Neuronal stem cell (in vitro differentiated cells): Measurements from ENCODE around the gene CRTC2.

ENCODE experiments used
- DNase-seq: peaks from one replicate; pipeline ENCODE4 v3.0.0-alpha.2; 2013; ENCODE audit warnings: low spot score
- H2AFZ ChIP-seq: one replicate; pipeline ENCODE4 v1.6.1; 2013; ENCODE audit warnings: mild to moderate bottlenecking, low read length, inconsistent platforms
- H2AK5ac ChIP-seq: 2 replicates; pipeline ENCODE4 v1.6.1; 2013; ENCODE audit warnings: low read depth, mild to moderate bottlenecking, inconsistent platforms, low read length, moderate library complexity, mixed read lengths
- H2BK120ac ChIP-seq: 2 replicates; pipeline ENCODE4 v1.6.1; 2013; ENCODE audit warnings: low read depth, mild to moderate bottlenecking, inconsistent platforms, low read length, moderate library complexity, mixed read lengths
- H2BK12ac ChIP-seq: one replicate; pipeline ENCODE4 v1.6.1; 2013; ENCODE audit warnings: low read length, inconsistent platforms
- H2BK15ac ChIP-seq: 2 replicates; pipeline ENCODE4 v1.6.1; 2013; ENCODE audit warnings: mild to moderate bottlenecking, low read length, inconsistent platforms, mixed read lengths
- H2BK5ac ChIP-seq: one replicate; pipeline ENCODE4 v1.6.1; 2013; ENCODE audit warnings: inconsistent platforms, mild to moderate bottlenecking, low read length, moderate library complexity
- H3K14ac ChIP-seq: one replicate; pipeline ENCODE4 v1.6.1; 2013; ENCODE audit warnings: low read length, inconsistent platforms
- H3K18ac ChIP-seq: 2 replicates; pipeline ENCODE4 v1.6.1; 2013; ENCODE audit warnings: low read length, inconsistent platforms
- H3K23ac ChIP-seq: 2 replicates; pipeline ENCODE4 v1.6.1; 2013; ENCODE audit warnings: low read depth, mild to moderate bottlenecking, mixed read lengths, low read length, inconsistent platforms; ENCODE audit not compliant: poor library complexity
- H3K27ac ChIP-seq: replicated peaks from 3 replicates; pipeline ENCODE4 v1.5.1; 2013; ENCODE audit warnings: low read length, inconsistent platforms
- H3K27me3 ChIP-seq, 3 experiments: 2 replicates each; pipeline ENCODE4 v1.6.1; 2013; ENCODE audit warnings: low read length in 3 of 3, mild to moderate bottlenecking in 2 of 3, inconsistent platforms in 1 of 3, low read depth in 1 of 3, mixed read lengths in 1 of 3, moderate library complexity in 1 of 3; ENCODE audit not compliant: control insufficient read depth in 3 of 3, insufficient read depth in 3 of 3
- H3K36me3 ChIP-seq, 2 donors: replicated peaks in 1 of 2; 2 replicates each; pipeline ENCODE4 v1.6.1; 2013; ENCODE audit warnings: low read length in 2 of 2; ENCODE audit not compliant: control insufficient read depth in 2 of 2, insufficient read depth in 2 of 2
- H3K4ac ChIP-seq: 2 replicates; pipeline ENCODE4 v1.6.1; 2013; ENCODE audit warnings: inconsistent platforms, mild to moderate bottlenecking, low read length, moderate library complexity
- H3K4me1 ChIP-seq, 2 donors: 1 replicate in 1 of 2; 2 replicates in 1 of 2; pipeline ENCODE4 v1.6.1; 2013; ENCODE audit warnings: low read length in 2 of 2, low read depth in 1 of 2; ENCODE audit not compliant: control insufficient read depth in 2 of 2, insufficient read depth in 1 of 2
- H3K4me2 ChIP-seq: one replicate; pipeline ENCODE4 v1.6.1; 2013; ENCODE audit warnings: mild to moderate bottlenecking, low read length, inconsistent platforms; ENCODE audit not compliant: insufficient read depth, poor library complexity, severe bottlenecking
- H3K4me3 ChIP-seq, 2 donors: 2 replicates each; pipeline ENCODE4 v1.5.1; 2013; ENCODE audit warnings: low read length in 2 of 2, mild to moderate bottlenecking in 2 of 2, inconsistent platforms in 1 of 2, moderate library complexity in 1 of 2
- H3K79me1 ChIP-seq: one replicate; pipeline ENCODE4 v1.6.1; 2013; ENCODE audit warnings: low read depth, mild to moderate bottlenecking, inconsistent platforms, low read length, moderate library complexity
- H3K9ac ChIP-seq: one replicate; pipeline ENCODE4 v1.6.1; 2013; ENCODE audit warnings: mild to moderate bottlenecking, low read depth, low read length, inconsistent platforms; ENCODE audit not compliant: poor library complexity
- H3K9me3 ChIP-seq, 2 donors: replicated peaks in 1 of 2; 2 replicates each; pipeline versions ENCODE3 to v1.6.1; 2013; ENCODE audit warnings: low read length in 2 of 2, mild to moderate bottlenecking in 2 of 2, inconsistent platforms in 1 of 2, low read depth in 1 of 2, mixed read lengths in 1 of 2, moderate library complexity in 1 of 2; ENCODE audit not compliant: control insufficient read depth in 2 of 2, insufficient read depth in 1 of 2
- H4K8ac ChIP-seq: one replicate; pipeline ENCODE4 v1.6.1; 2013; ENCODE audit warnings: low read depth, mild to moderate bottlenecking, inconsistent platforms, low read length, moderate library complexity
- H4K91ac ChIP-seq: one replicate; pipeline ENCODE4 v1.6.1; 2013; ENCODE audit warnings: low read length, low read depth, mild to moderate bottlenecking, inconsistent platforms; ENCODE audit not compliant: poor library complexity
- WGBS, 2 donors: extraction: QIAGEN DNeasy Blood & Tissue Kit; methylation state at CpG; one replicate each; pipeline ENCODE4 v1.1.7; 2013; ENCODE audit warnings: missing lambda C conversion rate in 2 of 2, mixed read lengths in 1 of 2; ENCODE audit not compliant: insufficient read length in 2 of 2, insufficient replicate concordance in 1 of 2; ENCODE audit errors: extremely low coverage in 2 of 2; 5-methylcytosine and 5-hydroxymethylcytosine counted together

Gene CRTC2

GRCh38 chr1:153921803-153922075, 36.7 kb downstream of the CRTC2 start:
- Histone ChIP-seq H3K9ac (peak overlapping the region; percentile 92), H2BK12ac (no peak overlapping the region), H3K4me1 (peaks cover 15 to 17% of the 10 kb centered on the region in 2 donors), H2AK5ac (peak overlapping the region; percentile 19), H3K27ac (peak overlapping the region; percentile 98), H2BK120ac (no peak overlapping the region), H3K4me3 (peak overlapping the region; percentile 69 to 84), H3K18ac (peak overlapping the region; percentile 80), H2BK15ac (no peak overlapping the region), H3K4me2 (peak overlapping the region; percentile 63), H4K91ac (no peak overlapping the region), H3K4ac (no peak overlapping the region), H3K14ac (no peak overlapping the region), H3K27me3 (no peaks in the 10 kb centered on the region), H3K79me1 (peaks cover 3% of the 10 kb centered on the region), H3K36me3 (peaks cover 4 to 24% of the 10 kb centered on the region in 2 donors), H4K8ac (no peak overlapping the region), H3K9me3 (no peaks in the 10 kb centered on the region), H2BK5ac (peak overlapping the region; percentile 87), H3K23ac (peak overlapping the region; percentile 0), H2AFZ (peak overlapping the region; percentile 62)
- no peak for DNase-seq
- no CpG with 5 or more reads among the region's 10 CpGs for WGBS, 2 donors

DNA sequence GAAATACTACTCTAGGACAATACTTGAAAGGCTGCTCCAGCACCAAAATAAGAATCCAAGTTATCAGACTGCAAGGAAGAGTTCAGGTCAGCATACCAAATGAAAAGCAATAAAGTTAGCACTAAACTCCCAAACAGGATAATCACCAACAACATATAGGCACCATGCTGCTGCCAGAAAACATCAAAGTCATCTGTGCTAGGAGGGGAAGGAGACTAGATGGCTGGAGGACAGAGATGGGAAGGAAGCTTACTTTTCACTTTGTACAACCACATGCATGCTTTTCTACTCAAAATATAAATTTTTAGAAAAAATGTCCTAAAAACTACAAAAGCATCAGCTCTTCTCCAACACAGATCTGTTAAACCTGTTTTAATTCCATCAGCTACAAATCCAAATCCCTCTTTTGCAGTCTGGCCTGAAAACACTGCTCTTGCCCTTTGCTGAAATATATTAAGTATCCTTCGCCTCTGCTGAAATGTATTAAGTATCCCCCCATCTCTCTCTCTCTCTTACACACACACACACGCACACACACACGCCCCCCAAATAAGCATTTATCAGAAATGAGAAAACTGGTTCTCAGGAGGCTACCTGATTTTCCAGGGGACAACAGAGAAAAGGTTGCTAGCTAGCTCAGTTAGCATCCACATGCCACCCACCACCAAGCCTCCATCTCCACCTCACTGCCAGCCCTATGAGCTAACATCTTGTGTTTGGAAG, 37.2 kb downstream of the CRTC2 start:
- H3K27ac ChIP-seq, result no peak overlapping the region
- H2AK5ac ChIP-seq, result no peak overlapping the region
- no peak overlapping the region for H2BK15ac ChIP-seq
- H2BK12ac ChIP-seq, result no peak overlapping the region
- peaks cover 3% of the 10 kb centered on the region for H3K79me1 ChIP-seq
- H3K36me3 ChIP-seq, result peaks cover 4 to 25% of the 10 kb centered on the region in 2 donors
- DNase-seq, result no peak
- H3K4me3 ChIP-seq, result peak overlapping the region; percentile 69 to 84
- H3K18ac ChIP-seq, result no peak overlapping the region
- H3K27me3 ChIP-seq, result no peaks in the 10 kb centered on the region
- no peaks in the 10 kb centered on the region for H3K9me3 ChIP-seq
- no peak overlapping the region for H2AFZ ChIP-seq
- H4K91ac ChIP-seq, result no peak overlapping the region
- peaks cover 15 to 17% of the 10 kb centered on the region in 2 donors for H3K4me1 ChIP-seq
- H3K23ac ChIP-seq, result peak overlapping the region; percentile 0
- H3K4me2 ChIP-seq, result peak overlapping the region; percentile 63
- no peak overlapping the region for H2BK120ac ChIP-seq
- WGBS, 2 donors, result no CpG with 5 or more reads among the region's 3 CpGs
- H3K4ac ChIP-seq, result no peak overlapping the region
- no peak overlapping the region for H4K8ac ChIP-seq
- no peak overlapping the region for H3K14ac ChIP-seq
- H2BK5ac ChIP-seq, result peak overlapping the region; percentile 87
- H3K9ac ChIP-seq, result peak overlapping the region; percentile 80

DNA sequence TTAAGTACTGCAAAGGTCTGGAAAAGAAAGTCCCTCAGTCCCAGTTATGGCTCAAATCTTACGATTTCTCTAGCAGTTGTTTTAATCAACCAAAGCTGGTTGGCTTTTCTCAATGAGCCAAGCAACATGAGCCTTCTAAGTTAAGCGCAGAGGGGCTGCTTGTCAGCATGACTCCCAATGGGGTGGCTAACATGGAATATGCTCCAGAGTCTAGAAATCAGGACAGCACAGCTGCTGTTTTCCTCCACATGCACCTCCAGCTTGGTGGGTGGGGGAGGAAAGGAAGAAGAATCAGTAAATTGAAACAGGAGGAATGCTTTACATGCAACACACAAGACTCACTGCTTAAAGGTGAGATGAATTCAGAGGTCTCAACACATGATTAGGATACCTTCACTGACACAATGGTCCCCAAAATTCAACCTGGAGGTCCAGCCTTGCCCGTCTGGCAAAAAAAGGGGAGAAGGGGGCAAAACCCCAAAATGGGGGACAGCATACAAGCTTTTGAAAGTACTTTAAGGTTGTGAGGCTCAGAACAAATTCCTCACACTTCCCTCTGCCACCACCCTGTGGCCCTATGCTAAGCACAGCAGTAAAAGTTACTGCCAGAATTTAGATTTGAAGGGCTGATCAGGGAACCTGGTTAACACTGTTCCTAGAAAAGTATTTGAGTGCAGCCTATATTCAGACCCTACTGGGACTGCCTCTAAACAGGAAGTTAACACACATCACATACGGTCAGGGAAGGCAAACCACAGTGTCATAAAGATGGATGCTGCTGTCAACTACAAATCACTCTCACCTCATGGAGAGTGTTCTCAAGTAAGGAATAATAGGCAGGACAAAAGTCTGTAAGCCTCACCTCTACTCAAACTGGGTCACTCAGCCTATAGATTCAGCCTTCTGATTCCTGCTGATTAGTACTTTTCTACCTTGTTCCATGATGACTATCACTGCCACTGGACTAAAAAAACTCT, 38.2 kb downstream of the CRTC2 start:
- Histone ChIP-seq H3K4me3 (peak overlapping the region in 1 of 2 donors; percentile 69), H3K36me3 (peaks cover 4 to 35% of the 10 kb centered on the region in 2 donors), H3K27ac (no peak overlapping the region)

DNA sequence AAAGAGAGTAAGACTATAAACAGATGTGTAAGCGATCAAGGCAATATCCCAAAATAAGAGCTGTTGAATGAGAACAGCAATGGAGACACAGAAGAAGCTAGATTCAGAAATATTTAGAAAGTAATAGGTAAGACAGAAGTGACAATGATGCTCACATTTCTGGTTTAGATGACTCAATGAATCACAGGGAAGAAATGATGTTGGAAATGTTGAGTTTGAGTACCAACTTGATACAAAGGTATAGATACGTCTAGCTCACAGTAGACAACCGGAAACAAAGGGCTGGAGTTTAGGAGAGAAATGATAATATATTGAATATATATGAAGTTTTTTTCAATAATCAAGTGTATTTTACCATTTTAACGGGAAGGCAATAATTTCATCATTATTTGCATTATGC, 42.1 kb downstream of the CRTC2 start:
- Histone ChIP-seq H3K4me1 (peaks cover 12 to 15% of the 10 kb centered on the region in 2 donors), H3K9ac (no peak overlapping the region), H3K4me2 (no peak overlapping the region), H2AK5ac (no peak overlapping the region), H3K14ac (no peak overlapping the region), H3K27me3 (no peaks in the 10 kb centered on the region), H3K27ac (no peak overlapping the region), H3K36me3 (peaks cover 4 to 48% of the 10 kb centered on the region in 2 donors), H3K79me1 (peaks cover 5% of the 10 kb centered on the region), H2BK15ac (no peak overlapping the region), H3K4ac (no peak overlapping the region), H3K23ac (no peak overlapping the region), H4K8ac (no peak overlapping the region), H3K9me3 (peaks cover 0 to 2% of the 10 kb centered on the region in 2 donors), H3K18ac (no peak overlapping the region), H2BK120ac (no peak overlapping the region), H3K4me3 (no peak overlapping the region), H2BK5ac (no peak overlapping the region), H2AFZ (no peak overlapping the region), H4K91ac (no peak overlapping the region), H2BK12ac (no peak overlapping the region)
- no CpG with 5 or more reads among the region's 4 CpGs for WGBS, 2 donors
- DNase-seq, result no peak

More for the DNA sequence above, 38.2 kb downstream of the CRTC2 start:
- no peak overlapping the region for H3K23ac ChIP-seq
- H4K91ac ChIP-seq, result no peak overlapping the region
- H3K4ac ChIP-seq, result no peak overlapping the region
- H3K18ac ChIP-seq, result no peak overlapping the region
- H2AK5ac ChIP-seq, result no peak overlapping the region
- H3K79me1 ChIP-seq, result peaks cover 3% of the 10 kb centered on the region
- no peak for DNase-seq
- no peak overlapping the region for H2BK15ac ChIP-seq
- H4K8ac ChIP-seq, result no peak overlapping the region
- H2BK5ac ChIP-seq, result no peak overlapping the region
- H2AFZ ChIP-seq, result no peak overlapping the region
- peak overlapping the region; percentile 13 for H3K4me2 ChIP-seq
- no peak overlapping the region for H2BK12ac ChIP-seq
- WGBS, 2 donors, result no CpG with 5 or more reads among the region's 4 CpGs
- H3K9ac ChIP-seq, result no peak overlapping the region
- no peak overlapping the region for H2BK120ac ChIP-seq
- H3K4me1 ChIP-seq, result peaks cover 15 to 17% of the 10 kb centered on the region in 2 donors
- H3K14ac ChIP-seq, result no peak overlapping the region
- no peaks in the 10 kb centered on the region for H3K9me3 ChIP-seq
- H3K27me3 ChIP-seq, result no peaks in the 10 kb centered on the region
